NB4 (cell line): Measurements from ENCODE around the gene STIM2.

Source experiments
- DNase-seq: peaks from one replicate; pipeline ENCODE4 v3.0.0; 2010; ENCODE audit warnings: low read depth
- H3K4me3 ChIP-seq: one replicate; pipeline ENCODE4 v1.5.1; 2011; ENCODE audit warnings: mild to moderate bottlenecking, low read depth, low read length, moderate library complexity
- MYC ChIP-seq: IDR thresholded peaks from 2 replicates; pipeline ENCODE4 v1.6.1; 2011; ENCODE audit warnings: low read depth, low read length
- POLR2A ChIP-seq: IDR thresholded peaks from 2 replicates; pipeline ENCODE4 v1.6.1; 2011; ENCODE audit warnings: mild to moderate bottlenecking; ENCODE audit not compliant: insufficient read length; ENCODE audit errors: extremely low read depth
- TF ChIP-seq, protein P1 (sequence below): IDR thresholded peaks from one replicate; pipeline ENCODE4 v1.5.1; 2012; ENCODE audit warnings: low read depth, low read length
- TF ChIP-seq, protein P2 (sequence below): IDR thresholded peaks from 2 replicates; pipeline ENCODE4 v1.6.1; 2011; ENCODE audit warnings: low read depth, low read length

Gene STIM2

DNA sequence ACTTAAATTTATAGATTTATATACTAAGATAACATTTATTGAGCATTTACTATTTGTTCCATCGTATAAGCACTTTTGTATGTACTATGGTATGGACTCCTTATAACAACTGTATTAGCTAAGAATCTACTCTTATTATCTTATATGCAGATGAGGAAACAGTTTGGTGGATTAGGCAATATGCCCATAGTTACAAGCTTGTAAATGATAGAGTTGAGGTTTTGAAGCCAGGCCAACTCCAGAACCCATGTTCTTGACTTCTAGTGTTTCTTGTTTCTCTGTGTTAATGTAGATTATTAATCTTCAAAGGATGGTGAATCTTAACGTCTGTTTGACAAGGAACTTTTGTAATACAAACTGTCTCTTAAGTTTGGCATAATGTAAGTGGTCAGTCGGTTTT lies 71.3 kb downstream of the STIM2 start:
- peak; percentile 84 for DNase-seq
- no peak for TF ChIP-seq MYC
- TF ChIP-seq, protein P1, sequence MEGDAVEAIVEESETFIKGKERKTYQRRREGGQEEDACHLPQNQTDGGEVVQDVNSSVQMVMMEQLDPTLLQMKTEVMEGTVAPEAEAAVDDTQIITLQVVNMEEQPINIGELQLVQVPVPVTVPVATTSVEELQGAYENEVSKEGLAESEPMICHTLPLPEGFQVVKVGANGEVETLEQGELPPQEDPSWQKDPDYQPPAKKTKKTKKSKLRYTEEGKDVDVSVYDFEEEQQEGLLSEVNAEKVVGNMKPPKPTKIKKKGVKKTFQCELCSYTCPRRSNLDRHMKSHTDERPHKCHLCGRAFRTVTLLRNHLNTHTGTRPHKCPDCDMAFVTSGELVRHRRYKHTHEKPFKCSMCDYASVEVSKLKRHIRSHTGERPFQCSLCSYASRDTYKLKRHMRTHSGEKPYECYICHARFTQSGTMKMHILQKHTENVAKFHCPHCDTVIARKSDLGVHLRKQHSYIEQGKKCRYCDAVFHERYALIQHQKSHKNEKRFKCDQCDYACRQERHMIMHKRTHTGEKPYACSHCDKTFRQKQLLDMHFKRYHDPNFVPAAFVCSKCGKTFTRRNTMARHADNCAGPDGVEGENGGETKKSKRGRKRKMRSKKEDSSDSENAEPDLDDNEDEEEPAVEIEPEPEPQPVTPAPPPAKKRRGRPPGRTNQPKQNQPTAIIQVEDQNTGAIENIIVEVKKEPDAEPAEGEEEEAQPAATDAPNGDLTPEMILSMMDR = no peak
- no peak for TF ChIP-seq POLR2A
- TF ChIP-seq, protein P2, sequence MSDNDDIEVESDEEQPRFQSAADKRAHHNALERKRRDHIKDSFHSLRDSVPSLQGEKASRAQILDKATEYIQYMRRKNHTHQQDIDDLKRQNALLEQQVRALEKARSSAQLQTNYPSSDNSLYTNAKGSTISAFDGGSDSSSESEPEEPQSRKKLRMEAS = no peak
- H3K4me3 ChIP-seq = no peak overlapping the region

DNA sequence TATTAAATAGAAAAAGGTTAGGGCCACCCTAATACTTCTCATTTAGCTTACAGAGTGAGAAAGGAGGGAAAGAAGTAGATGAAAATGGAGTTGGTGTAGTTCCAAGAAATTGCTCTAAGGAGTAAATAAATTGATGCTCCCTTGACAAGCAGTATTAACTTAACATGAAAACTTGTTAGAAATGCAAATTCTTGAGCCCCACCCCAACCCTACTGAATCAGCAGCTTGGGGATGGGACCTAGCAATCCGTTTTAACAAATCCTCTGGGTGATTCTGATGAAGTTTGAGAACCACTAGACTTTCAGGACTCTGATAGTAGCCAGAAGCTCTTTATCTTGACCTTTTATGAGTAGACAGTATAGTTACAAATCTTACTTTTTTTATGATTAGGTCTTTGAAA lies 74.8 kb downstream of the STIM2 start:
- H3K4me3 ChIP-seq = no peak overlapping the region
- TF ChIP-seq POLR2A = no peak
- no peak for TF ChIP-seq MYC
- TF ChIP-seq, protein P1 = no peak
- TF ChIP-seq, protein P2 = no peak
- no peak for DNase-seq

DNA sequence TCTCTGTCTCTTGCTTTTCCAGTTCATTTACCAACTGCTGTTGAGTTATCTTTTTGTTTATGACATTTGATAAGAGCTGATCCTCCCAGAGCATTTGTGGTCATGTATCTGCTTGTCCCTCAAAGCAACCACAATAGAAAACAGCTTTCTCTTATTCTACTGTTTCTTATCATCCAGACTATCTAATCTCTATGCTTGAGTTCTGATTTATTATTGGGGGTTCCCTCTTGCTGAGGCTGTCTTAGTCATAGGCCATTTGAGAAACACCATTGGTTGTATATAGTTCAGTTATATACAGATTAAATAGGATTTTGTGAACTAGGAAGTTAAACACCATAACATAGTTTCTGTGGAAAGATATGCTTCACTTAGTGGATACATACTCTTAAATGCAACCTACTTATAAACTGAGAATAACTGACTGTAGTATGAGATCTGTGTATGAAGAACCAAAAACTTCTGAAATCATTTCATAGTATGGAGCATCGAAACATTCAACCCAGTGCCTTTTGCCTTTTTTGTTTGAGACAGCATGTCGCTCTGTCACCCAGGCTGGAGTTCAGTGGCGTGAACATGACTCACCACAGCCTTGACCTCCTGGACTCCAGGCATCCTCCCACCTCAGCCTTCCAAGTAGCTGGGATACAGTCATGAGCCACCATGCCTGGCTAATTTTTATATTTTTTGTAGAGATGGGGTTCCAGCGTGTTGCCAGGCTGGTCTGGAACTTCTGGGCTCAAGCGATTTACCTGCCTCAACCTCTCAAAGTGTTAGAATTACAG lies 75.8 kb downstream of the STIM2 start:
- no peak overlapping the region for H3K4me3 ChIP-seq
- TF ChIP-seq, protein P2 = no peak
- no peak for TF ChIP-seq MYC
- TF ChIP-seq, protein P1 = no peak
- TF ChIP-seq POLR2A = no peak

DNA sequence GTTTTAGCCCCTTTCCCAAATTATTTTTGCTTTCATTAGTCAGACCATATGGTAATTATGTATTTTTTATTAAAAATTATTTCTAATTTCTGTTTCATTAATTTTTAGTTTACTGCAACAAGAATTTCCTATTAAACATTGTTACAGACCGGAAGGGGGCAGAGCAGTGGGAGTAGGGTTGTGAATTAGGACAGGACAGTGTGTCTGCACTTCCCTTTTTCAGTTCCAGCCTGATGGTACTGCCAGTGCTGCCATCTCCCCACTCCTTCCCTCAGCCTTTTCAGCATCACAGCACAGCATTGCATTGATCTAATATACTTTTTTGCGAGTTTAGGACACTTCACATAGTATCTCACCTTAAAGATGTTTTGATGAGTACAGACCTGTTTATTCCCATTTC lies 76.5 kb downstream of the STIM2 start:
- TF ChIP-seq, protein P2 = no peak
- TF ChIP-seq MYC (no peak), POLR2A (no peak)
- TF ChIP-seq, protein P1 = no peak
- DNase-seq = peak; percentile 57
- no peak overlapping the region for H3K4me3 ChIP-seq

More for the DNA sequence above, 75.8 kb downstream of the STIM2 start:
- DNase-seq = peak; percentile 39

DNA sequence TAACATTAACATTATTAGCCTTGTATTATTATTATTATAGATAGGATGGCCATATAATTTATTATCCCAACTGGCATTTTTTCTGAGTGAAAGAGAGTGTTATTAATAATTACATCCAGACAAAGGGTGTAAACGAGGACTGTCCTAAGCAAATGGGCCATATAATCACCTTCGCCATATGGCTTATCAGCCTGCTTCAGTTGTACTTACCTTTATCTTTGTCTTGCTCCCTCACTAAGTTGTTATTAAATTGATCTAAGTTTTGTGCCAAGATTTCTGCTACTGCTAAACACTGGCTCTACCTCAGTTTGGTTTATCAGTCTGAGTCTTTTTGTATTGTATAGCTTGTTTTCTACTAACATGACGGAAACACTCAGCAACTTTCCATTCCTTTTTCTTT lies 76.9 kb downstream of the STIM2 start:
- TF ChIP-seq, protein P1 = no peak
- TF ChIP-seq, protein P2 = no peak
- TF ChIP-seq MYC = no peak
- TF ChIP-seq POLR2A = no peak
- DNase-seq = no peak
- H3K4me3 ChIP-seq = no peak overlapping the region

DNA sequence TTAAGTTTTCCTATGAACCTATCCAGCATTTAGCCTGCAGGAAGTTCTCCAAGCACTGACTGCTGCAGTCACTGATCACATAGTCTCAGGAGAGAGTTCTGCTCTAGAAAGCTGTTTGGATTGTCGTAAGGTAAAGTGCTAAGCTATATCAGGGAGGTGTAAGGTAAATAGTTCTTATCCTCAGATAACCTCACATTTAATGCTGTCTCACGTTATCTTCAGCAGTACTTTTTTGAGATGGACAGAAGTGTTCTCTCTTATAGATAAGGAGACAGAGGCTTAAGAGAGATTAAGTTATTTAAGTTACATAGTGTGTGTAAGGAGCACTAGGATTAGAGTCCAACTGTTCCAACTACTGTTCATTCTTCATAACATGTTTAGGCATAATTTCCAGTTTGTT lies 77.9 kb downstream of the STIM2 start:
- DNase-seq = no peak
- H3K4me3 ChIP-seq = no peak overlapping the region
- TF ChIP-seq, protein P2 = no peak
- no peak for TF ChIP-seq POLR2A
- TF ChIP-seq MYC = no peak
- TF ChIP-seq, protein P1 = no peak
